Measurements from ENCODE around the gene TCP11L2.

Gene TCP11L2

GRCh38 chr12:106333756-106334155, 31.2 kb downstream of the TCP11L2 start:
- Histone ChIP-seq H2AFZ (ENCODE audit: low read length) (no peak overlapping the region), H3K4me2 (ENCODE audit: low read depth, low read length, poor library complexity, severe bottlenecking) (no peak overlapping the region)
- TF ChIP-seq EZH2phosphoT487 (IDR thresholded peaks at IDR 0.05; ENCODE audit: borderline replicate concordance) (no peak), CTCF (conservative IDR thresholded peaks at IDR 0.05; ENCODE audit: low read length) (no peak)

GRCh38 chr12:106341086-106341877, 38.7 kb downstream of the TCP11L2 start:
- Histone ChIP-seq H3K4me1 (ENCODE audit: insufficient read depth, low read length, poor library complexity, severe bottlenecking) (no peaks in the 10 kb centered on the region), H3K9me3 (ENCODE audit: insufficient read depth, low read depth, low read length) (no peaks in the 10 kb centered on the region), H3K9me2 (replicated peaks; ENCODE audit: low read depth, low read length) (no peaks in the 10 kb centered on the region), H3K4me3 (ENCODE audit: low read length, poor library complexity, severe bottlenecking) (no peak overlapping the region), H3K4me2 (ENCODE audit: low read depth, low read length, poor library complexity, severe bottlenecking) (no peak overlapping the region), H2AFZ (ENCODE audit: low read length) (no peak overlapping the region), H3F3A (ENCODE audit: low read depth) (no peaks in the 10 kb centered on the region), H3K79me2 (ENCODE audit: insufficient read depth, low read length) (no peaks in the 10 kb centered on the region), H3K9ac (ENCODE audit: low read depth, low read length, poor library complexity, severe bottlenecking) (no peak overlapping the region), H4K20me1 (ENCODE audit: insufficient read depth, low read length, poor library complexity, severe bottlenecking) (no peaks in the 10 kb centered on the region), H3K27me3 (ENCODE audit: insufficient read depth, low read length, poor library complexity, severe bottlenecking) (no peaks in the 10 kb centered on the region), H3K36me3 (ENCODE audit: insufficient read depth, low read length) (no peaks in the 10 kb centered on the region)
- no peak for TF ChIP-seq EZH2phosphoT487 (IDR thresholded peaks at IDR 0.05; ENCODE audit: borderline replicate concordance)

More at GRCh38 chr12:106333756-106334155, 31.2 kb downstream of the TCP11L2 start:
- no peaks in the 10 kb centered on the region for H3K79me2 ChIP-seq (ENCODE audit: insufficient read depth, low read length)
- no peaks in the 10 kb centered on the region for H3K27me3 ChIP-seq (ENCODE audit: insufficient read depth, low read length, poor library complexity, severe bottlenecking)
- H4K20me1 ChIP-seq (ENCODE audit: insufficient read depth, low read length, poor library complexity, severe bottlenecking) = no peaks in the 10 kb centered on the region
- H3F3A ChIP-seq (ENCODE audit: low read depth) = no peaks in the 10 kb centered on the region
- H3K9me2 ChIP-seq (replicated peaks; ENCODE audit: low read depth, low read length) = no peaks in the 10 kb centered on the region
- no peaks in the 10 kb centered on the region for H3K36me3 ChIP-seq (ENCODE audit: insufficient read depth, low read length)
- no peaks in the 10 kb centered on the region for H3K9me3 ChIP-seq (ENCODE audit: insufficient read depth, low read depth, low read length)
- no peak overlapping the region for H3K4me3 ChIP-seq (ENCODE audit: low read length, poor library complexity, severe bottlenecking)
- H3K9ac ChIP-seq (ENCODE audit: low read depth, low read length, poor library complexity, severe bottlenecking) = no peak overlapping the region
- no peaks in the 10 kb centered on the region for H3K4me1 ChIP-seq (ENCODE audit: insufficient read depth, low read length, poor library complexity, severe bottlenecking)

- no peaks in the 10 kb centered on the region for H3K79me2 ChIP-seq (ENCODE audit: insufficient read depth, low read length)
- no peak overlapping the region for H2AFZ ChIP-seq (ENCODE audit: low read length)
- H3K36me3 ChIP-seq (ENCODE audit: insufficient read depth, low read length) = no peaks in the 10 kb centered on the region
- no peak overlapping the region for H3K9ac ChIP-seq (ENCODE audit: low read depth, low read length, poor library complexity, severe bottlenecking)
- no peaks in the 10 kb centered on the region for H3K4me1 ChIP-seq (ENCODE audit: insufficient read depth, low read length, poor library complexity, severe bottlenecking)
- no peaks in the 10 kb centered on the region for H3F3A ChIP-seq (ENCODE audit: low read depth)
- H3K4me2 ChIP-seq (ENCODE audit: low read depth, low read length, poor library complexity, severe bottlenecking) = no peak overlapping the region
- no peaks in the 10 kb centered on the region for H3K9me2 ChIP-seq (replicated peaks; ENCODE audit: low read depth, low read length)
- H3K9me3 ChIP-seq (ENCODE audit: insufficient read depth, low read depth, low read length) = no peaks in the 10 kb centered on the region
- TF ChIP-seq EZH2phosphoT487 (IDR thresholded peaks at IDR 0.05; ENCODE audit: borderline replicate concordance) (no peak), CTCF (conservative IDR thresholded peaks at IDR 0.05; ENCODE audit: low read length) (no peak)
- no peak overlapping the region for H3K4me3 ChIP-seq (ENCODE audit: low read length, poor library complexity, severe bottlenecking)
- H4K20me1 ChIP-seq (ENCODE audit: insufficient read depth, low read length, poor library complexity, severe bottlenecking) = no peaks in the 10 kb centered on the region
- no peaks in the 10 kb centered on the region for H3K27me3 ChIP-seq (ENCODE audit: insufficient read depth, low read length, poor library complexity, severe bottlenecking)
These were observed 40.1 kb downstream of the TCP11L2 start for GRCh38 chr12:106342397-106343213.

All from Loucy (cell line).